GM23248 (cell line): ENCODE measurements around the gene CAPN11.

Source experiments
- EZH2 ChIP-seq: fragments of 200-600 bp; sonication (generic); IDR thresholded peaks from 2 replicates; pipeline ENCODE4 v1.6.1; 2018; ENCODE audit warnings: antibody characterized with exemption, mild to moderate bottlenecking; ENCODE audit not compliant: insufficient read depth, poor library complexity, severe bottlenecking
- EZH2phosphoT487 ChIP-seq: fragments of 200-600 bp; sonication (generic); IDR thresholded peaks from 2 replicates; pipeline ENCODE4 v1.6.1; 2018; ENCODE audit warnings: antibody characterized with exemption, moderate library complexity, mild to moderate bottlenecking, low read depth; ENCODE audit not compliant: insufficient read depth

GRCh38 chr6:44180406-44180805 is 21.8 kb downstream of the CAPN11 start:
- TF ChIP-seq EZH2phosphoT487 (no peak), EZH2 (no peak)
